Measurements from ENCODE around the gene NEBL.

Gene NEBL

GRCh38 chr10:20846263-20846662, 50.8 kb downstream of the NEBL start:
- DNase-seq (ENCODE audit: low spot score) = no peak
- no peak for TF ChIP-seq CTCF (IDR thresholded peaks at IDR 0.05; ENCODE audit: extremely low read depth, missing control alignments)

- TF ChIP-seq CTCF (IDR thresholded peaks at IDR 0.05; ENCODE audit: extremely low read depth, missing control alignments) = no peak
- no peak for DNase-seq (ENCODE audit: low spot score)
Measured at GRCh38 chr10:20841419-20841818, 55.7 kb downstream of the NEBL start.

DNA sequence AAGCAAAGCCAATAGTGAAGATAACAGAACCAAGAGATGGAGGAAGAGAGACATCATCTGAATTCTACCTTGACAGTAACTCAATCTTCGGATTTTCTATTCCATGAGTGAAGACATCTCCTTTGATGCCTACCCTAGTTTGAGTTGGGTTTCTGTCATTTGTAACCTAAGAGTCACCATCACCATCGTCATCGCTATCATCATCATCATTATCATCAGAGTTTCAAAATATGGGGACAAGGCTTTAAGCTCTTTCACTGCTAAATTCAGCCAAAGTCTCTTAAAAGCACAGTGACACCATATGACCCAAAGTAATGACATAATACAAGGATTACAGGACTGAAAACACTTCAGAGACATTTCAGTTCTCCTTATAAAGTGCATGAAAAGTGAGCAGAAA, 57.2 kb downstream of the NEBL start:
- no peak for DNase-seq (ENCODE audit: low spot score)
- no peak for TF ChIP-seq CTCF (IDR thresholded peaks at IDR 0.05; ENCODE audit: extremely low read depth, missing control alignments)

- no peak for DNase-seq (ENCODE audit: low spot score)
Measured at GRCh38 chr10:20839141-20839540, 58.0 kb downstream of the NEBL start.

DNA sequence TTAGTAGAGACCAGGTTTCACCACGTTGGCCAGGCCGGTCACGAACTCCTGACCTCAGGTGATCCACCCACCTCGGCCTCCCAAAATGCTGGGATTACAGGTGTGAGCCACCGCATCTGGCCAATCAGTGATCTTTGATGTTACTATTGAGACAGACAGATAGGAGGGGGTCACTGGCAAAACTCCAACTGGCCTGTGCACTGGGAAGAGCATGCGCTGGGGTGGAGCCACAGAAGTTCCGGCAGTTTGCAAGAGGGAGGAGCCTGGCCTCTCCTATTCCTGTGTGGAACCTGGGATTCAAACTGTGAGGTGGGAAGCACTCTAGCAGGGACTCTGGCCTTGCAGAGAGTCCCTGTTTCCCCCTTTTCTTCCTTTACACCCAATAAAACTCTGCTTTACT, 60.7 kb downstream of the NEBL start:
- DNase-seq (ENCODE audit: low spot score) = no peak
- no peak for TF ChIP-seq CTCF (IDR thresholded peaks at IDR 0.05; ENCODE audit: extremely low read depth, missing control alignments)

More at GRCh38 chr10:20839141-20839540, 58.0 kb downstream of the NEBL start:
- TF ChIP-seq CTCF (IDR thresholded peaks at IDR 0.05; ENCODE audit: extremely low read depth, missing control alignments) = no peak

- no peak for TF ChIP-seq CTCF (IDR thresholded peaks at IDR 0.05; ENCODE audit: extremely low read depth, missing control alignments)
- DNase-seq (ENCODE audit: low spot score) = no peak
Measured at GRCh38 chr10:20835335-20835734, 61.8 kb downstream of the NEBL start.

- TF ChIP-seq CTCF (IDR thresholded peaks at IDR 0.05; ENCODE audit: extremely low read depth, missing control alignments) = no peak
- DNase-seq (ENCODE audit: low spot score) = no peak
Measured at GRCh38 chr10:20834825-20835224, 62.3 kb downstream of the NEBL start.

All from GM20000 (cell line).